Gastroesophageal sphincter (tissue), 4 donors: ENCODE data around the gene RPL18. TPM values are rescaled to one million over a fixed set of nuclear protein-coding genes. Genes with fewer than 3 reads are reported as not detected.
A peak's percentile ranks its signal among the peaks of the same experiment; 100 is the strongest.

Experiments used
- ATAC-seq: fragments of 150-250 bp; one replicate; pipeline ENCODE4 v1.9.1; 2016; ENCODE audit warnings: mild to moderate bottlenecking, moderate library complexity
- H3K27ac ChIP-seq, 4 donors: fragments of 200-600 bp; sonication (generic) in 3 of 4; 1 replicate in 3 of 4; 2 replicates in 1 of 4; pipeline ENCODE4 v1.5.1; 2016 to 2019
- H3K27me3 ChIP-seq: fragments of 200-600 bp; sonication (generic); one replicate; pipeline ENCODE4 v1.5.1; 2019
- H3K36me3 ChIP-seq, 2 donors: fragments of 200-600 bp; sonication (generic); one replicate each; pipeline ENCODE4 v1.5.1; 2019; ENCODE audit warnings: control low read depth in 1 of 2
- H3K4me1 ChIP-seq, 3 donors: fragments of 200-600 bp; sonication (generic); 1 replicate in 2 of 3; 2 replicates in 1 of 3; pipeline ENCODE4 v1.5.1; 2016 to 2019; ENCODE audit warnings: control low read depth in 2 of 3
- H3K4me3 ChIP-seq, 2 donors: fragments of 200-600 bp; sonication (generic); one replicate each; pipeline ENCODE4 v1.5.1; 2019; ENCODE audit warnings: mild to moderate bottlenecking in 1 of 2, moderate library complexity in 1 of 2
- H3K9me3 ChIP-seq, 3 donors: fragments of 200-600 bp; sonication (generic); one replicate each; pipeline ENCODE4 v1.5.1; 2017 to 2019; ENCODE audit warnings: control low read depth in 2 of 3
- CTCF ChIP-seq, 4 experiments: fragments of 200-600 bp in 2 of 4; fragments of 450-650 bp in 2 of 4; sonication (generic) in 1 of 4; IDR thresholded peaks; one replicate each; pipeline ENCODE4 v1.5.1; 2017 to 2019; ENCODE audit warnings: antibody characterized with exemption in 4 of 4, mild to moderate bottlenecking in 2 of 4, moderate library complexity in 2 of 4
- EP300 ChIP-seq: sonication (generic); formaldehyde crosslinking; IDR thresholded peaks from one replicate; pipeline ENCODE4 v1.6.1; 2017; ENCODE audit warnings: antibody characterized with exemption, mild to moderate bottlenecking
- POLR2A ChIP-seq, 2 donors: fragments of 450-650 bp; IDR thresholded peaks; one replicate each; pipeline ENCODE4 v1.6.1; 2017; ENCODE audit warnings: antibody characterized with exemption in 2 of 2, mild to moderate bottlenecking in 2 of 2, moderate library complexity in 1 of 2
- POLR2AphosphoS5 ChIP-seq: sonication (generic); formaldehyde crosslinking; IDR thresholded peaks from one replicate; pipeline ENCODE4 v1.6.1; 2017; ENCODE audit warnings: antibody characterized with exemption
- WGBS, 2 donors: methylation state at CpG; one replicate each; pipeline ENCODE4 v1.1.5; 2018; ENCODE audit warnings: low coverage in 1 of 2; 5-methylcytosine and 5-hydroxymethylcytosine counted together
- total RNA-seq, 4 donors: library from RNA; depleted of rRNA; stranded (reverse); fragments of >200 nt; gene quantifications; one replicate each; pipeline ENCODE4 v1.1.0, GENCODE V29; 2016

The RPL18 gene
- total RNA-seq, 4 donors from 2014 or later, result 1,261 to 2,300 (median 1,588) TPM

GRCh38 chr19:48636859-48637448, 18.0 kb upstream of the RPL18 start, which contains the start of gene DBP:
Gene DBP, minus strand, starts transcription at chr19:48637379. Its CDS starts 385 bp downstream, at chr19:48636994.
- 0% methylated on average over 2 of the region's 40 CpGs; no CpG with 5 or more reads in 1 of the 2 donors for WGBS, 2 donors
- TF ChIP-seq POLR2A (IDR thresholded peaks at IDR 0.05), result peak; percentile 4 to 45
- TF ChIP-seq EP300, result no peak
- peak in 2 of 4 experiments; percentile 1 to 31 for TF ChIP-seq CTCF (IDR thresholded peaks at IDR 0.05)
- TF ChIP-seq POLR2AphosphoS5, result no peak
- H3K36me3 ChIP-seq, result peaks cover 0 to 12% of the 10 kb centered on the region in 2 donors
- H3K27me3 ChIP-seq, result no peaks in the 10 kb centered on the region
- H3K4me1 ChIP-seq, result peaks cover 10 to 69% (median 33%) of the 10 kb centered on the region in 3 donors
- H3K27ac ChIP-seq, result peak within 1 kb of the TSS; percentile 92 to 98 (median 94)
- peak within 1 kb of the TSS; percentile 68 to 82 for H3K4me3 ChIP-seq
- no peak for ATAC-seq
- H3K9me3 ChIP-seq, result no peaks in the 10 kb centered on the region

- 0 to 1% methylated on average over 3 to 19 of the region's 35 CpGs for WGBS, 2 donors
Measured at GRCh38 chr19:48635966-48636858, 17.2 kb upstream of the RPL18 start.

GRCh38 chr19:48635263-48635965, 16.4 kb upstream of the RPL18 start:
- Histone ChIP-seq H3K36me3 (peaks cover 0 to 20% of the 10 kb centered on the region in 2 donors), H3K4me1 (peaks cover 10 to 84% (median 43%) of the 10 kb centered on the region in 3 donors), H3K27ac (peak overlapping the region; percentile 92 to 98 (median 94)), H3K4me3 (peak overlapping the region; percentile 68 to 82), H3K9me3 (no peaks in the 10 kb centered on the region), H3K27me3 (no peaks in the 10 kb centered on the region)
- peak; percentile 35 to 61 for TF ChIP-seq POLR2A (IDR thresholded peaks at IDR 0.05)
- TF ChIP-seq CTCF (IDR thresholded peaks at IDR 0.05), result peak in 2 of 4 experiments; percentile 13 to 17
- TF ChIP-seq EP300, result no peak
- no CpG with 5 or more reads among the region's 67 CpGs for WGBS, 2 donors
- ATAC-seq, result peak; percentile 11

More at GRCh38 chr19:48635966-48636858, 17.2 kb upstream of the RPL18 start:
- peaks cover 10 to 76% (median 35%) of the 10 kb centered on the region in 3 donors for H3K4me1 ChIP-seq
- no peaks in the 10 kb centered on the region for H3K9me3 ChIP-seq
- no peaks in the 10 kb centered on the region for H3K27me3 ChIP-seq
- ATAC-seq, result no peak
- H3K36me3 ChIP-seq, result peaks cover 0 to 19% of the 10 kb centered on the region in 2 donors
- peak overlapping the region; percentile 68 to 82 for H3K4me3 ChIP-seq
- peak overlapping the region; percentile 92 to 98 (median 94) for H3K27ac ChIP-seq
- TF ChIP-seq POLR2A (IDR thresholded peaks at IDR 0.05), result no peak
- TF ChIP-seq EP300, result no peak
- no peak for TF ChIP-seq POLR2AphosphoS5
- no peak for TF ChIP-seq CTCF (IDR thresholded peaks at IDR 0.05)

- TF ChIP-seq POLR2A (IDR thresholded peaks at IDR 0.05) (peak; percentile 28 to 43), POLR2AphosphoS5 (peak; percentile 73), CTCF (IDR thresholded peaks at IDR 0.05) (no peak)
- peaks cover 10 to 89% (median 48%) of the 10 kb centered on the region in 3 donors for H3K4me1 ChIP-seq
Measured at GRCh38 chr19:48634424-48635262, 15.7 kb upstream of the RPL18 start.

More at GRCh38 chr19:48634424-48635262, 15.7 kb upstream of the RPL18 start:
- H3K9me3 ChIP-seq, result no peaks in the 10 kb centered on the region
- ATAC-seq, result peak; percentile 40
- H3K27me3 ChIP-seq, result no peaks in the 10 kb centered on the region
- peak overlapping the region; percentile 68 to 82 for H3K4me3 ChIP-seq
- peak overlapping the region; percentile 92 to 98 (median 94) for H3K27ac ChIP-seq
- WGBS, 2 donors, result 2 to 7% methylated on average over 8 of the region's 37 CpGs
- H3K36me3 ChIP-seq, result peaks cover 0 to 20% of the 10 kb centered on the region in 2 donors
